OCI-LY7 (cell line): Measurements from ENCODE around the gene ZNF74. TPM values are rescaled to one million over a fixed set of nuclear protein-coding genes. Genes with fewer than 3 reads are reported as not detected.
"Not testable (repeated sequence)": the region's sequence is repeated elsewhere in the genome, so short reads cannot be mapped to it uniquely, and the experiment has no call there.

Experiments used
- BruUV-seq: library from RNA; stranded (reverse); fragments of 400-500 nt; replicated peaks from 2 replicates; lab custom pipeline; 2021; lab: Mats Ljungman, UMichigan
- CTCF ChIA-PET: fragments of 300-600 bp; sonication (Branson Sonifier 250); formaldehyde crosslinking; loops from one replicate; lab custom pipeline; 2022; ENCODE audit warnings: antibody characterized with exemption; ENCODE audit not compliant: unreplicated experiment; lab: Charles Lee
- POLR2A ChIA-PET: fragments of 300-600 bp; sonication (Branson Sonifier 250); formaldehyde crosslinking; loops from one replicate; lab custom pipeline; 2022; ENCODE audit warnings: antibody characterized with exemption; lab: Charles Lee
- DNase-seq: peaks from one replicate; pipeline ENCODE4 v3.0.0-alpha.2; 2015; ENCODE audit warnings: low spot score
- H2AFZ ChIP-seq: fragments of 200-600 bp; sonication (generic), shearing (Covaris generic); 2 replicates; pipeline ENCODE4 v1.6.1; 2014; ENCODE audit warnings: mild to moderate bottlenecking, antibody characterized with exemption, low read length, moderate library complexity
- H3K27ac ChIP-seq: fragments of 200-600 bp; sonication (generic); 2 replicates; pipeline ENCODE4 v1.5.1; 2014; ENCODE audit warnings: mixed run types, low read depth, mild to moderate bottlenecking, moderate library complexity, low read length, inconsistent platforms; ENCODE audit not compliant: poor library complexity, severe bottlenecking
- H3K36me3 ChIP-seq: fragments of 200-600 bp; sonication (generic); 2 replicates; pipeline ENCODE4 v1.6.1; 2014; ENCODE audit warnings: mild to moderate bottlenecking, antibody characterized with exemption, low read length, moderate library complexity, mixed read lengths; ENCODE audit not compliant: insufficient read depth
- H3K4me1 ChIP-seq: fragments of 200-600 bp; sonication (generic); 2 replicates; pipeline ENCODE4 v1.5.1; 2014; ENCODE audit warnings: mild to moderate bottlenecking, low read length; ENCODE audit not compliant: insufficient read depth, poor library complexity, severe bottlenecking
- H3K4me2 ChIP-seq: fragments of 200-600 bp; sonication (generic); 2 replicates; pipeline ENCODE4 v1.6.1; 2014; ENCODE audit warnings: mild to moderate bottlenecking, low read length
- H3K4me3 ChIP-seq: fragments of 200-600 bp; sonication (generic); 2 replicates; pipeline ENCODE4 v1.5.1; 2014; ENCODE audit warnings: mild to moderate bottlenecking, low read depth, low read length; ENCODE audit not compliant: poor library complexity, severe bottlenecking
- H3K79me2 ChIP-seq: fragments of 200-600 bp; sonication (generic); 2 replicates; pipeline ENCODE4 v1.6.1; 2016; ENCODE audit warnings: low read depth, mild to moderate bottlenecking, low read length, moderate library complexity, mixed read lengths; ENCODE audit not compliant: insufficient read depth
- H3K9me2 ChIP-seq: fragments of 200-600 bp; sonication (generic); 2 replicates; pipeline ENCODE4 v1.6.1; 2016; ENCODE audit warnings: mild to moderate bottlenecking, low read length, mixed read lengths; ENCODE audit not compliant: insufficient read depth
- H3K9me3 ChIP-seq: fragments of 200-600 bp; sonication (generic); 2 replicates; pipeline ENCODE4 v1.6.1; 2014; ENCODE audit warnings: mild to moderate bottlenecking, mixed run types, low read length, mixed read lengths
- H4K20me1 ChIP-seq: fragments of 200-600 bp; sonication (generic); 2 replicates; pipeline ENCODE4 v1.6.1; 2014; ENCODE audit warnings: mild to moderate bottlenecking, antibody characterized with exemption, low read length, moderate library complexity, mixed read lengths; ENCODE audit not compliant: insufficient read depth
- intact Hi-C: fragments of 100-400 bp; cut with micrococcal nuclease; formaldehyde crosslinking; loops from one replicate; pipeline ENCODE4 v1.10.0; 2022; ENCODE audit not compliant: unreplicated experiment
- total RNA-seq, 2 experiments: library from RNA; depleted of rRNA in 1 of 2; stranded (reverse); fragments of >200 nt in 1 of 2; shearing (Covaris generic) in 1 of 2; gene quantifications; 2 replicates each; pipeline ENCODE4 v1.2.3, GENCODE V29; 2014 to 2022

Gene ZNF74
- total RNA-seq, 2 experiments from 2014 or later = not detected

DNA sequence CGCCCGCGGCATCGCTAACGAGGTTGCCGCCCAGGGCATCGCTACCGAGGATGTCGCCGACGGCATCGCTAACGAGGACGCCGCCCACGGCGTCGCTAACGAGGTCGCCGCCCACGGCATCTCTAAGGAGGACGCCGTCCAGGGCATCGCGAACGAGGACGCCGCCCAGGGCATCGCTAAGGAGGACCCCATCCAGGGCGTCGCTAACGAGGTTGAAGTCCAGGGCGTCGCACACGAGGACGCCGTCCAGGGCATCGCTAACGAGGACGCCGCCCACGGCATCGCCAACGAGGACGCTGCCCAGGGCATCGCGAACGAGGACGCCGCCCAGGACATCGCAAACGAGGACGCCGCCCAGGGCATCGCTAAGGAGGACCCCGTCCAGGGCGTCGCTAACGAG lies 33.7 kb upstream of the ZNF74 start:
- H4K20me1 ChIP-seq, CTCF ChIA-PET, H3K9me2 ChIP-seq, POLR2A ChIA-PET, H3K36me3 ChIP-seq, H3K9me3 ChIP-seq, BruUV-seq, H3K4me1 ChIP-seq, H3K4me3 ChIP-seq, H3K79me2 ChIP-seq, H3K27ac ChIP-seq, DNase-seq, intact Hi-C loops, H2AFZ ChIP-seq, H3K4me2 ChIP-seq: not testable (repeated sequence)

GRCh38 chr22:20360866-20361751 lies 32.8 kb upstream of the ZNF74 start:
- H3K4me2 ChIP-seq, POLR2A ChIA-PET, H3K9me2 ChIP-seq, H3K36me3 ChIP-seq, H2AFZ ChIP-seq, CTCF ChIA-PET, H4K20me1 ChIP-seq, DNase-seq, H3K27ac ChIP-seq, H3K9me3 ChIP-seq, intact Hi-C loops, H3K4me1 ChIP-seq, H3K4me3 ChIP-seq, BruUV-seq, H3K79me2 ChIP-seq: not testable (repeated sequence)

- H3K4me2 ChIP-seq, intact Hi-C loops, H2AFZ ChIP-seq, BruUV-seq, H3K36me3 ChIP-seq, H3K27ac ChIP-seq, CTCF ChIA-PET, H3K9me3 ChIP-seq, H3K4me3 ChIP-seq, H3K9me2 ChIP-seq, H3K4me1 ChIP-seq, POLR2A ChIA-PET, H4K20me1 ChIP-seq, DNase-seq, H3K79me2 ChIP-seq: not testable (repeated sequence)
Observed at GRCh38 chr22:20361752-20362229, 32.2 kb upstream of the ZNF74 start.

GRCh38 chr22:20362403-20362802 lies 31.5 kb upstream of the ZNF74 start:
- BruUV-seq, H3K9me3 ChIP-seq, H2AFZ ChIP-seq, H3K79me2 ChIP-seq, POLR2A ChIA-PET, H4K20me1 ChIP-seq, H3K4me1 ChIP-seq, DNase-seq, CTCF ChIA-PET, intact Hi-C loops, H3K4me3 ChIP-seq, H3K27ac ChIP-seq, H3K4me2 ChIP-seq, H3K9me2 ChIP-seq, H3K36me3 ChIP-seq: not testable (repeated sequence)

DNA sequence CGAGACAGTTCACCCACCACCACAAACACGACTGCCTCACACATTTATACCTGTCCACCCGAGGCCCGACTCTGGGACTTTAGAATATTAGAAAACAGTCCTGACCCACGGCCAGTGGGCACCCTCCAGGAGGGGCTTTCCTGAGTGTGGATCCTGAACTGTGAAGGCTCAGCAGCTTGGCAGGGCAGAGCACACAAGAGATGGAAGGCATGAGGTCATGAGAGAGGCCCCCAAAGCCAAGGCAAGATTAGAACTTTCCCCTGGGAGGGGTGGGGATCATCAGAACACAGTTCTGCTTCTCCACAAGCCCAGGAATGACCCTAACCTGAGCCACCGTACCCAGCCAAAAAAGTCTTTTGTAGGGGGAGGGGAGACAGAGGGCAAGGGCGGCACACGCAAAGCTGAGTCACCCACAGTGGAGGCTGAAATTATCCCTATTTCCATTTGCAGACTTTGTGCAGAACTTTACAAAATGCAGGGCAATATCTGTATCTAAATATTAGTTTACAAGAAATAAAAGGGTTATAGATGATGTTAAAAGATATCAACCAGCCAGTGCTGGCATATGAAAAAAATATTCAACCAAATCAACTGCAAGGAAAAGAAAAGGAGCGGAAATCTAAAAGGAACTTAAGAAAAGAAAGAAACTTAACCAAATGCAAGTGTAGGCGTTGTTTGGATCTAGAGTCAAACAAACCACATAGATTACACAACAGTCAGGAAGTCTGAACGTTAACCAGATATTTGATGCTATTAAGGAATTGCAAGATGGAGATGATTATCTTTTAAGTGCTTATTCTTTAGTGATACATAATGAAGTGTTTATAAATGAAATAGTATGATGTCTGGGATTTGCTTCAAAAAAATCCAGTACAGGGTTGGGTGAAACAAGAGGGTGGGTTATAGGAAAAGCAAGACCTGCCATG lies 29.4 kb upstream of the ZNF74 start:
- intact Hi-C loops, H2AFZ ChIP-seq, H3K4me3 ChIP-seq, H3K4me2 ChIP-seq, DNase-seq, H3K9me2 ChIP-seq, H3K27ac ChIP-seq, H3K4me1 ChIP-seq, H4K20me1 ChIP-seq, CTCF ChIA-PET, H3K36me3 ChIP-seq, H3K79me2 ChIP-seq, H3K9me3 ChIP-seq, BruUV-seq: not testable (repeated sequence)
- POLR2A ChIA-PET = interaction anchor here (0.7 kb wide), 1 partner anchor 18 kb away, joined by 3 read pairs; no protein-coding TSS in a partner anchor

DNA sequence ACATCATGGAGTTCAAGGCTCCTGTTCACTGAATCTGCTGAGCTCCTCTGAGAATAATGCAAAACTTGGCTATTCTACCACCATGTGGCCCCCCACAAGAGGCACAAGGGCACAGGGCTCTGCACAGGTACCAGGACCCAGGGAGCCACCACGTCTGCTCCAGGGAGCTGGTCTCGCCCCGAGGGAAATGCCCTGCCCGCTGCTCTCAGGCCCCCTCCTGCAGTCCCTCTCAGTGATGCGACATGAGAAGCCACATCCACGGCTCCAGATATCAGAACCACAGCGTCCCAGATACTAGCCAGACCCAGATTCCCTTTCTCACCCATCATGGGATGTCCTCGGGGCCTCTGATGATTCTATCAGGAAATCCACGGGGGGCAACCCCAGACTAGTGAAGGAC lies 27.1 kb upstream of the ZNF74 start:
- H3K79me2 ChIP-seq, H4K20me1 ChIP-seq, H3K9me3 ChIP-seq, intact Hi-C loops, H3K4me1 ChIP-seq, BruUV-seq, H3K9me2 ChIP-seq, H3K36me3 ChIP-seq, H3K27ac ChIP-seq, H3K4me2 ChIP-seq, H2AFZ ChIP-seq, DNase-seq, H3K4me3 ChIP-seq, CTCF ChIA-PET, POLR2A ChIA-PET: not testable (repeated sequence)
